Mesendoderm (in vitro differentiated cells): Measurements from ENCODE around the gene SLC25A53.
A peak's percentile ranks its signal among the peaks of the same experiment; 100 is the strongest.
"Not testable (repeated sequence)": the region's sequence is repeated elsewhere in the genome, so short reads cannot be mapped to it uniquely, and the experiment has no call there.

Source experiments
- DNase-seq: peaks from one replicate; pipeline ENCODE4 v3.0.0; 2013
- H2AK5ac ChIP-seq: 2 replicates; pipeline ENCODE4 v1.6.1; 2013; ENCODE audit warnings: low read length, inconsistent platforms
- H2BK120ac ChIP-seq: 2 replicates; pipeline ENCODE4 v1.6.1; 2013; ENCODE audit warnings: low read depth, mild to moderate bottlenecking, low read length, moderate library complexity, mixed read lengths
- H2BK15ac ChIP-seq: replicated peaks from 2 replicates; pipeline ENCODE4 v1.6.1; 2013; ENCODE audit warnings: low read depth, mild to moderate bottlenecking, moderate library complexity
- H2BK5ac ChIP-seq: 2 replicates; pipeline ENCODE4 v1.6.1; 2013; ENCODE audit warnings: low read length, inconsistent platforms
- H3K18ac ChIP-seq: 2 replicates; pipeline ENCODE4 v1.6.1; 2013; ENCODE audit warnings: mild to moderate bottlenecking, low read length, mixed read lengths
- H3K23ac ChIP-seq: one replicate; pipeline ENCODE4 v1.6.1; 2013; ENCODE audit warnings: low read length
- H3K27ac ChIP-seq: 2 replicates; pipeline ENCODE4 v1.5.1; 2013; ENCODE audit warnings: low read depth, mild to moderate bottlenecking, inconsistent platforms, low read length, moderate library complexity
- H3K27me3 ChIP-seq: 2 replicates; pipeline ENCODE4 v1.6.1; 2013; ENCODE audit warnings: low read length, control low read depth, mild to moderate bottlenecking, inconsistent platforms; ENCODE audit not compliant: insufficient read depth, poor library complexity
- H3K36me3 ChIP-seq: 2 replicates; pipeline ENCODE4 v1.6.1; 2013; ENCODE audit warnings: low read length, inconsistent platforms; ENCODE audit not compliant: control insufficient read depth, insufficient read depth
- H3K4ac ChIP-seq: one replicate; pipeline ENCODE4 v1.6.1; 2013; ENCODE audit warnings: low read depth, mild to moderate bottlenecking, low read length, moderate library complexity
- H3K4me1 ChIP-seq: 2 replicates; pipeline ENCODE4 v1.6.1; 2013; ENCODE audit warnings: low read depth, low read length, inconsistent platforms; ENCODE audit not compliant: control insufficient read depth
- H3K4me2 ChIP-seq: 2 replicates; pipeline ENCODE4 v1.6.1; 2013; ENCODE audit warnings: low read length
- H3K4me3 ChIP-seq: 2 replicates; pipeline ENCODE4 v1.5.1; 2013; ENCODE audit warnings: mild to moderate bottlenecking, low read length
- H3K56ac ChIP-seq: one replicate; pipeline ENCODE4 v1.6.1; 2013; ENCODE audit warnings: low read length
- H3K79me1 ChIP-seq: 2 replicates; pipeline ENCODE4 v1.6.1; 2013; ENCODE audit warnings: low read length, inconsistent platforms
- H3K79me2 ChIP-seq: 2 replicates; pipeline ENCODE4 v1.6.1; 2013; ENCODE audit warnings: mild to moderate bottlenecking, low read length; ENCODE audit not compliant: control insufficient read depth, insufficient read depth
- H3K9ac ChIP-seq: 2 replicates; pipeline ENCODE4 v1.6.1; 2013; ENCODE audit warnings: low read length, inconsistent platforms
- H4K5ac ChIP-seq: one replicate; pipeline ENCODE4 v1.6.1; 2013; ENCODE audit warnings: low read length
- H4K8ac ChIP-seq: one replicate; pipeline ENCODE4 v1.6.1; 2013; ENCODE audit warnings: low read depth, mild to moderate bottlenecking, control low read depth, low read length, moderate library complexity
- WGBS: extraction: QIAGEN DNeasy Blood & Tissue Kit; methylation state at CpG from one replicate; pipeline ENCODE4 v1.1.7; 2013; ENCODE audit warnings: low lambda C conversion rate, missing lambda C conversion rate; ENCODE audit not compliant: insufficient coverage; ENCODE audit errors: extremely low coverage; 5-methylcytosine and 5-hydroxymethylcytosine counted together

SLC25A53 gene

GRCh38 chrX:104112326-104112951 is 44.4 kb downstream of the SLC25A53 start, which contains the start of gene ZCCHC18:
TSS of gene ZCCHC18 (plus strand) at chrX:104112523. CDS start at chrX:104114112, 1,589 bp downstream.
- WGBS: no CpG with 5 or more reads among the region's 67 CpGs
- peak; percentile 82 for DNase-seq
- no peak within 1 kb of the TSS for H2BK5ac ChIP-seq

GRCh38 chrX:104110491-104111240 is 46.1 kb downstream of the SLC25A53 start:
- H3K79me1 ChIP-seq, H3K27ac ChIP-seq, H2BK15ac ChIP-seq, H3K27me3 ChIP-seq, H2BK120ac ChIP-seq, H3K4me1 ChIP-seq, H2AK5ac ChIP-seq, H3K4me2 ChIP-seq, H3K23ac ChIP-seq, H3K9ac ChIP-seq, H3K56ac ChIP-seq, H3K18ac ChIP-seq, H4K8ac ChIP-seq, H3K4ac ChIP-seq, H2BK5ac ChIP-seq, H4K5ac ChIP-seq, H3K36me3 ChIP-seq, H3K4me3 ChIP-seq, DNase-seq, H3K79me2 ChIP-seq: not testable (repeated sequence)
- no CpG with 5 or more reads among the region's 6 CpGs for WGBS

More at GRCh38 chrX:104112326-104112951, 44.4 kb downstream of the SLC25A53 start, which contains the start of gene ZCCHC18:
- H3K4me1 ChIP-seq: no peaks in the 10 kb centered on the region
- H2AK5ac ChIP-seq: no peak within 1 kb of the TSS
- H3K4ac ChIP-seq: no peak within 1 kb of the TSS
- H2BK120ac ChIP-seq: no peak within 1 kb of the TSS
- H3K36me3 ChIP-seq: no peaks in the 10 kb centered on the region
- no peak within 1 kb of the TSS for H3K23ac ChIP-seq
- H3K79me2 ChIP-seq: no peaks in the 10 kb centered on the region
- H3K27me3 ChIP-seq: no peaks in the 10 kb centered on the region
- peak within 1 kb of the TSS; percentile 72 for H3K18ac ChIP-seq
- H3K79me1 ChIP-seq: no peaks in the 10 kb centered on the region
- H4K8ac ChIP-seq: peak within 1 kb of the TSS; percentile 28
- peak within 1 kb of the TSS; percentile 87 for H3K56ac ChIP-seq
- peak within 1 kb of the TSS; percentile 76 for H3K9ac ChIP-seq
- H3K27ac ChIP-seq: no peak within 1 kb of the TSS
- no peak within 1 kb of the TSS for H4K5ac ChIP-seq
- H2BK15ac ChIP-seq: no peak within 1 kb of the TSS
- peak within 1 kb of the TSS; percentile 61 for H3K4me2 ChIP-seq
- peak within 1 kb of the TSS; percentile 39 for H3K4me3 ChIP-seq

GRCh38 chrX:104108955-104109354 is 47.9 kb downstream of the SLC25A53 start:
- WGBS: no CpG with 5 or more reads among the region's 1 CpG
- peak; percentile 35 for DNase-seq
- Histone ChIP-seq H4K5ac (no peak overlapping the region), H3K4ac (no peak overlapping the region), H2BK5ac (no peak overlapping the region), H3K4me2 (no peak overlapping the region), H3K79me2 (no peaks in the 10 kb centered on the region), H3K56ac (no peak overlapping the region), H3K9ac (no peak overlapping the region), H2AK5ac (no peak overlapping the region), H3K23ac (no peak overlapping the region), H3K27me3 (no peaks in the 10 kb centered on the region), H2BK120ac (no peak overlapping the region), H4K8ac (no peak overlapping the region), H3K27ac (no peak overlapping the region), H2BK15ac (no peak overlapping the region), H3K36me3 (no peaks in the 10 kb centered on the region), H3K18ac (no peak overlapping the region), H3K4me3 (no peak overlapping the region), H3K79me1 (no peaks in the 10 kb centered on the region), H3K4me1 (no peaks in the 10 kb centered on the region)

GRCh38 chrX:104105330-104106262 is 51.2 kb downstream of the SLC25A53 start:
- no peak overlapping the region for H2BK5ac ChIP-seq
- no peak overlapping the region for H3K9ac ChIP-seq
- no peak for DNase-seq
- H3K18ac ChIP-seq: no peak overlapping the region
- no CpG with 5 or more reads among the region's 11 CpGs for WGBS
- no peak overlapping the region for H3K56ac ChIP-seq
- no peaks in the 10 kb centered on the region for H3K4me1 ChIP-seq
- no peak overlapping the region for H3K4ac ChIP-seq
- no peak overlapping the region for H3K4me2 ChIP-seq
- no peak overlapping the region for H2BK15ac ChIP-seq
- H3K4me3 ChIP-seq: no peak overlapping the region
- no peak overlapping the region for H2AK5ac ChIP-seq
- H4K5ac ChIP-seq: no peak overlapping the region
- H3K23ac ChIP-seq: no peak overlapping the region
- H4K8ac ChIP-seq: no peak overlapping the region
- H3K79me2 ChIP-seq: no peaks in the 10 kb centered on the region
- no peak overlapping the region for H2BK120ac ChIP-seq
- no peaks in the 10 kb centered on the region for H3K27me3 ChIP-seq
- H3K36me3 ChIP-seq: no peaks in the 10 kb centered on the region
- H3K79me1 ChIP-seq: no peaks in the 10 kb centered on the region
- no peak overlapping the region for H3K27ac ChIP-seq

- H2BK120ac ChIP-seq: no peak overlapping the region
- H3K4ac ChIP-seq: no peak overlapping the region
- no peaks in the 10 kb centered on the region for H3K79me2 ChIP-seq
- no peaks in the 10 kb centered on the region for H3K27me3 ChIP-seq
- H3K56ac ChIP-seq: no peak overlapping the region
- H4K8ac ChIP-seq: no peak overlapping the region
- H3K36me3 ChIP-seq: no peaks in the 10 kb centered on the region
- H2BK5ac ChIP-seq: no peak overlapping the region
- H2AK5ac ChIP-seq: no peak overlapping the region
- no peaks in the 10 kb centered on the region for H3K79me1 ChIP-seq
- H3K4me2 ChIP-seq: no peak overlapping the region
- no peak overlapping the region for H3K4me3 ChIP-seq
- H2BK15ac ChIP-seq: no peak overlapping the region
- no CpG with 5 or more reads among the region's 10 CpGs for WGBS
- no peak overlapping the region for H3K9ac ChIP-seq
- no peak overlapping the region for H4K5ac ChIP-seq
- DNase-seq: no peak
- H3K27ac ChIP-seq: no peak overlapping the region
- no peak overlapping the region for H3K18ac ChIP-seq
- H3K23ac ChIP-seq: no peak overlapping the region
- no peaks in the 10 kb centered on the region for H3K4me1 ChIP-seq
These were observed 52.1 kb downstream of the SLC25A53 start for GRCh38 chrX:104104676-104105075.
